CD4-positive, alpha-beta memory T cell (primary cell): ENCODE data around the gene MUC12. TPM values are rescaled to one million over a fixed set of nuclear protein-coding genes. Genes with fewer than 3 reads are reported as not detected.
"Not testable (repeated sequence)": the region's sequence is repeated elsewhere in the genome, so short reads cannot be mapped to it uniquely, and the experiment has no call there.

ENCODE experiments used
- CTCF ChIA-PET: fragments of 350-600 bp; sonication (Branson Sonifier 250); formaldehyde crosslinking; loops from one replicate; lab custom pipeline; 2021; ENCODE audit warnings: inconsistent platforms; ENCODE audit not compliant: partially characterized antibody; lab: Charles Lee
- POLR2A ChIA-PET: fragments of 350-600 bp; sonication (Branson Sonifier 250); formaldehyde crosslinking; loops from one replicate; lab custom pipeline; 2021; ENCODE audit not compliant: partially characterized antibody; lab: Charles Lee
- DNase-seq, 5 donors: peaks; one replicate each; pipeline versions ENCODE4 v3.0.0 to v3.0.0-alpha.2; 2020 to 2022; ENCODE audit warnings: mixed read lengths in 1 of 5
- H3K27ac ChIP-seq: one replicate; pipeline ENCODE4 v1.7.0; 2013; ENCODE audit warnings: low read depth, low read length
- H3K27me3 ChIP-seq: 2 replicates; pipeline ENCODE4 v1.7.0; 2013; ENCODE audit warnings: mild to moderate bottlenecking, low read length, moderate library complexity; ENCODE audit not compliant: insufficient read depth
- H3K36me3 ChIP-seq: 2 replicates; pipeline ENCODE4 v1.7.0; 2013; ENCODE audit warnings: mild to moderate bottlenecking, low read length, moderate library complexity; ENCODE audit not compliant: insufficient read depth
- H3K4me1 ChIP-seq: 2 replicates; pipeline ENCODE4 v1.7.0; 2013; ENCODE audit warnings: mild to moderate bottlenecking, low read length, moderate library complexity; ENCODE audit not compliant: insufficient read depth
- H3K4me3 ChIP-seq, 2 donors: one replicate each; pipeline ENCODE4 v1.7.0; 2013; ENCODE audit warnings: low read length in 2 of 2, mild to moderate bottlenecking in 1 of 2
- H3K9me3 ChIP-seq, 2 donors: one replicate each; pipeline ENCODE4 v1.7.0; 2013; ENCODE audit warnings: low read length in 2 of 2, control low read depth in 1 of 2; ENCODE audit not compliant: control insufficient read depth in 1 of 2
- H3K27ac Mint-ChIP-seq, 7 donors: one replicate each; pipeline ENCODE4 v1.8.0; 2020 to 2021; ENCODE audit warnings: mixed read lengths in 7 of 7, mild to moderate bottlenecking in 6 of 7, inconsistent platforms in 3 of 7, moderate library complexity in 3 of 7
- H3K27me3 Mint-ChIP-seq, 2 donors: one replicate each; pipeline ENCODE4 v1.8.0; 2020 to 2021; ENCODE audit warnings: mixed read lengths in 2 of 2
- H3K36me3 Mint-ChIP-seq, 2 donors: one replicate each; pipeline ENCODE4 v1.8.0; 2020 to 2021; ENCODE audit warnings: mixed read lengths in 2 of 2, inconsistent platforms in 1 of 2, mild to moderate bottlenecking in 1 of 2
- H3K4me1 Mint-ChIP-seq, 4 donors: one replicate each; pipeline ENCODE4 v1.8.0; 2020 to 2021; ENCODE audit warnings: mixed read lengths in 4 of 4, mild to moderate bottlenecking in 1 of 4
- H3K4me3 Mint-ChIP-seq, 8 donors: one replicate each; pipeline ENCODE4 v1.8.0; 2020 to 2021; ENCODE audit warnings: mixed read lengths in 8 of 8, mild to moderate bottlenecking in 7 of 8, moderate library complexity in 6 of 8, inconsistent platforms in 3 of 8
- H3K9me3 Mint-ChIP-seq, 8 donors: one replicate each; pipeline ENCODE4 v1.8.0; 2020 to 2021; ENCODE audit warnings: mixed read lengths in 8 of 8, mild to moderate bottlenecking in 5 of 8, inconsistent platforms in 3 of 8, moderate library complexity in 1 of 8
- intact Hi-C: fragments of 100-400 bp; cut with micrococcal nuclease; formaldehyde crosslinking; loops from one replicate; pipeline ENCODE4 v1.15.1; 2023
- polyA plus RNA-seq, 2 donors: library from polyadenylated mRNA; unstranded; fragments of 300-500 nt; fragmentation: Illumina TruSeq; gene quantifications; one replicate each; pipeline ENCODE4 v1.2.3, GENCODE V29; 2021
- total RNA-seq, 2 experiments: library from RNA; stranded (reverse); gene quantifications; one replicate each; pipeline ENCODE4 v1.2.3, GENCODE V29; 2021

MUC12 gene
- total RNA-seq (not detected), polyA plus RNA-seq (under 1 TPM in 1 of 2 donors, not detected in 1; 0.45 TPM)

- H3K27me3 ChIP-seq: peaks cover 38% of the 10 kb centered on the region
- H3K4me3 Mint-ChIP-seq: peak within 1 kb of the TSS in 1 of 8 donors; percentile 39
- no peak within 1 kb of the TSS for H3K4me3 ChIP-seq
- DNase-seq: no peak
- intact Hi-C loops: loop anchor here (5.0 kb wide), 1 partner anchor 108 kb away; no protein-coding TSS in a partner anchor
- H3K36me3 Mint-ChIP-seq: no peaks in the 10 kb centered on the region
- peaks cover 27 to 48% of the 10 kb centered on the region in 2 donors for H3K27me3 Mint-ChIP-seq
- no peak within 1 kb of the TSS for H3K27ac ChIP-seq
- ChIA-PET POLR2A (no interaction called here), CTCF (no interaction called here)
- H3K27ac Mint-ChIP-seq: peak within 1 kb of the TSS in 1 of 7 donors; percentile 43
- H3K4me1 ChIP-seq: peaks cover 21% of the 10 kb centered on the region
- H3K9me3 Mint-ChIP-seq: peaks cover 0 to 10% (median 3%) of the 10 kb centered on the region in 8 donors
- no peaks in the 10 kb centered on the region for H3K9me3 ChIP-seq
- no peaks in the 10 kb centered on the region for H3K36me3 ChIP-seq
- peaks cover 12 to 36% (median 19%) of the 10 kb centered on the region in 4 donors for H3K4me1 Mint-ChIP-seq
Observed at GRCh38 chr7:100969066-100969615, at the start of gene MUC12. Gene MUC12, plus strand, starts transcription at chr7:100969565. Its CDS starts 58 bp downstream, at chr7:100969623.

- H3K36me3 ChIP-seq, H3K4me3 Mint-ChIP-seq, DNase-seq, CTCF ChIA-PET, H3K9me3 ChIP-seq, POLR2A ChIA-PET, H3K36me3 Mint-ChIP-seq, H3K27ac ChIP-seq, H3K27me3 ChIP-seq, H3K4me1 ChIP-seq, H3K27ac Mint-ChIP-seq, H3K4me3 ChIP-seq, H3K9me3 Mint-ChIP-seq, H3K4me1 Mint-ChIP-seq, intact Hi-C loops: not testable (repeated sequence)
- peaks cover 13 to 39% of the 10 kb centered on the region in 2 donors for H3K27me3 Mint-ChIP-seq
Observed at GRCh38 chr7:100919779-100920437, 49.5 kb upstream of the MUC12 start.

GRCh38 chr7:100921039-100921438 lies 48.3 kb upstream of the MUC12 start:
- Histone ChIP-seq H3K9me3 (no peaks in the 10 kb centered on the region), H3K4me1 (no peaks in the 10 kb centered on the region), H3K27me3 (no peaks in the 10 kb centered on the region), H3K4me3 (no peak overlapping the region), H3K36me3 (no peaks in the 10 kb centered on the region), H3K27ac (no peak overlapping the region)
- Mint-ChIP-seq H3K36me3 (no peaks in the 10 kb centered on the region), H3K4me3 (no peak overlapping the region), H3K27me3 (peaks cover 13 to 36% of the 10 kb centered on the region in 2 donors), H3K9me3 (no peaks in the 10 kb centered on the region), H3K27ac (no peak overlapping the region), H3K4me1 (peaks cover 0 to 3% (median 0%) of the 10 kb centered on the region in 4 donors)
- no peak for DNase-seq
- CTCF ChIA-PET: no interaction called here
- POLR2A ChIA-PET: no interaction called here
- intact Hi-C loops: no loop called here

- H3K27me3 Mint-ChIP-seq: peaks cover 11 to 28% of the 10 kb centered on the region in 2 donors
- H3K4me3 Mint-ChIP-seq, H3K27ac ChIP-seq, H3K27me3 ChIP-seq, POLR2A ChIA-PET, DNase-seq, CTCF ChIA-PET, H3K9me3 Mint-ChIP-seq, H3K4me3 ChIP-seq, H3K4me1 Mint-ChIP-seq, H3K4me1 ChIP-seq, H3K36me3 Mint-ChIP-seq, intact Hi-C loops, H3K27ac Mint-ChIP-seq, H3K36me3 ChIP-seq, H3K9me3 ChIP-seq: not testable (repeated sequence)
Observed at GRCh38 chr7:100923616-100924015, 45.7 kb upstream of the MUC12 start.

GRCh38 chr7:100929808-100930174 lies 39.6 kb upstream of the MUC12 start:
- Histone ChIP-seq H3K27me3 (no peaks in the 10 kb centered on the region), H3K9me3 (no peaks in the 10 kb centered on the region), H3K36me3 (no peaks in the 10 kb centered on the region), H3K4me1 (no peaks in the 10 kb centered on the region), H3K4me3 (no peak overlapping the region), H3K27ac (no peak overlapping the region)
- H3K27me3 Mint-ChIP-seq: peaks cover 13 to 15% of the 10 kb centered on the region in 2 donors
- CTCF ChIA-PET: no interaction called here
- H3K9me3 Mint-ChIP-seq: peaks cover 0 to 20% (median 10%) of the 10 kb centered on the region in 8 donors
- H3K4me3 Mint-ChIP-seq: no peak overlapping the region
- no peaks in the 10 kb centered on the region for H3K4me1 Mint-ChIP-seq
- DNase-seq: no peak
- intact Hi-C loops: no loop called here
- H3K36me3 Mint-ChIP-seq: peaks cover 0 to 5% of the 10 kb centered on the region in 2 donors
- POLR2A ChIA-PET: no interaction called here
- no peak overlapping the region for H3K27ac Mint-ChIP-seq

- Histone ChIP-seq H3K27me3 (no peaks in the 10 kb centered on the region), H3K4me3 (no peak overlapping the region), H3K27ac (no peak overlapping the region), H3K4me1 (no peaks in the 10 kb centered on the region), H3K36me3 (no peaks in the 10 kb centered on the region), H3K9me3 (no peaks in the 10 kb centered on the region)
- ChIA-PET POLR2A (no interaction called here), CTCF (no interaction called here)
- Mint-ChIP-seq H3K4me3 (no peak overlapping the region), H3K9me3 (peaks cover 0 to 27% (median 12%) of the 10 kb centered on the region in 8 donors), H3K27me3 (peaks cover 19 to 21% of the 10 kb centered on the region in 2 donors), H3K27ac (no peak overlapping the region), H3K4me1 (no peaks in the 10 kb centered on the region), H3K36me3 (peaks cover 0 to 5% of the 10 kb centered on the region in 2 donors)
- intact Hi-C loops: no loop called here
- DNase-seq: no peak
Observed at GRCh38 chr7:100933734-100934133, 35.6 kb upstream of the MUC12 start.

GRCh38 chr7:100935381-100935780 lies 34.0 kb upstream of the MUC12 start:
- H3K27ac Mint-ChIP-seq, H3K4me3 ChIP-seq, H3K36me3 Mint-ChIP-seq, H3K27ac ChIP-seq, H3K4me1 Mint-ChIP-seq, DNase-seq, H3K9me3 ChIP-seq, H3K27me3 ChIP-seq, CTCF ChIA-PET, POLR2A ChIA-PET, H3K36me3 ChIP-seq, H3K4me3 Mint-ChIP-seq, intact Hi-C loops, H3K4me1 ChIP-seq: not testable (repeated sequence)
- Mint-ChIP-seq H3K27me3 (peaks cover 15 to 23% of the 10 kb centered on the region in 2 donors), H3K9me3 (peaks cover 0 to 41% (median 25%) of the 10 kb centered on the region in 8 donors)
